ENCODE results near the gene UQCC2. TPM values are rescaled to one million over a fixed set of nuclear protein-coding genes. Genes with fewer than 3 reads are reported as not detected.
A peak's percentile ranks its signal among the peaks of the same experiment; 100 is the strongest.

The UQCC2 gene
- polyA plus RNA-seq (2013, experiment 1 of 2; ENCODE audit: insufficient read length): 97.8 TPM
- polyA plus RNA-seq (2013, experiment 2 of 2; ENCODE audit: insufficient read length): 80.9 TPM

- peak; percentile 96 for DNase-seq
These were observed at the start of gene UQCC2 for GRCh38 chr6:33711140-33712129. Gene UQCC2 (minus strand): TSS chr6:33711700. CDS start chr6:33711686, 14 bp downstream.

- DNase-seq: no peak
These were observed 48.6 kb upstream of the UQCC2 start for GRCh38 chr6:33759887-33760629.

DNA sequence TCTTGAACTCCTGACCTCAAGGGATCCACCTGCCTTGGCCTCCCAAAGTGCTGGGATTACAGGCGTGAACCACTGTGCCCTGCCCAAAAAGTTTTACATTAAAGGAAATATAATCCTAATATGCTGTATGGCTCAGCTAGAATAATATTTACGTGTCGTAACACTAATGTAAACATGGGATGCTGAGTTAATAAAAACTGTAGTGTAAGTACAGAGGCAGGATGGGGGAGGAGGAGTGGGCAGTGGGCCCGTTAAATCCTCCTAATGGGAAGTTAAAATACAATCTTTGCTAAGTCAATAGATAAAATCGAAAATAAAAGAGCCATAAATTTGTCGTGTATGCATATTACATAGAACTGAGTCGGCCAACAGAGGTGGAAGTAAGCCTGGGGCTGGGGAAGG lies 47.3 kb upstream of the UQCC2 start:
- DNase-seq: no peak

GRCh38 chr6:33757906-33758305 lies 46.4 kb upstream of the UQCC2 start:
- DNase-seq: no peak

- no peak for DNase-seq
These were observed 45.6 kb upstream of the UQCC2 start for GRCh38 chr6:33757113-33757512.

DNA sequence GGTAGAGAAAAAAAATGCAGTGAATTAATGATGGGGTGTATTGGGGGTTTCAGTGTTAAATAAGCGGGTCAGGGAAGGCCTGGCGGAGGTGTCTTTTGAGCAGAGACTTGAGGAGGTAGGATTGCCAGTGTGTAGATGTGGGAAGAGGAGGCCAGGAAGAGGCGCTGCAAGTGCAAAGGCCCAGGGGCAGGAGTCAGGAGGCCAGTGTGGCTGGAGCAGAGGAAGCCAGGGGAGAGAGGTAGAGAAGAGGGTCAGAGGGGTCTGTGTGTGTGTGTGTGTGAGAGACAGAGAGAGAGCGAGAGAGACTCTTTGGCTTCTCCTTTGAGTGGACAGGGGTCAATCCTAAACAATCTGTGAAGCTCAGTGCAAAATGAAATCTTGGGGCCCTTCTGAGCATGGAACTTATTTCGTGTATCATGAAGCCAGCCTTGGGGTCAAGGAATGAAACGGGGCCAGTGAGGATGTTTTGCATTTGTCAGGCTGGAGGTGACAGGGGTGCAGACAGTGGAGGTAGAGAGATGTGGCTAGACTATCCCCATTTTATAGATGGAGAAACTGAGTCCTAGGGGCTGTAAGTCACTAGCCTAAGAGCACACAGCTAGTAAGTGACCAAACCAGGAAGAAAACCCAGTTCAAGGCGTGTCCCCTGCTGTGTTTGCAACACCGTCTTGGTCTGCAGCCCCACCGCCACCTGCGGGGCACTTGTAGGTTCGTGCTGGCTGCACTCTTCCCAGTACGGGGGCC lies 44.9 kb upstream of the UQCC2 start:
- no peak for DNase-seq

GRCh38 chr6:33755070-33755869 lies 43.8 kb upstream of the UQCC2 start:
- DNase-seq: no peak

DNA sequence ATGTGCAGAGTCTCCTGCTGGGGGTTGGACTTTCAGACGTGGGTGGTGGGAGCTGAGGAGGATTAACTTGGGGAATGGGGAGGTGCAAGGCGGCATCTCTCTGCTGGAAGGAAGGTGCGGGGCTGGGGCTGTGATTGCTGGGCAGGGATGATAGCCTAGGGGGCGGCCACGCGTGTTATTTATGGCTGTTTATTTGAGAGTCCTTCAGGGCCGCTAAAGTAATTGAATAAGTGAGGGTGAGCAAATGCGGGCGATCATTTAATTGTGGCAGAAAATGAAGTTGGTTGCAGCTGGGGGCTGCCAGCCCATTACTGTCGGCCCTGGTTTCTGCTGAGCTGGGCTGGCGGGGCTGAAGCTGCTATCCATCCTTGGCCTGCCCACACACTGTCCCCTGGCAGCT lies 42.7 kb upstream of the UQCC2 start:
- no peak for DNase-seq

- no peak for DNase-seq
These were observed 41.1 kb upstream of the UQCC2 start for GRCh38 chr6:33752646-33753015.

DNA sequence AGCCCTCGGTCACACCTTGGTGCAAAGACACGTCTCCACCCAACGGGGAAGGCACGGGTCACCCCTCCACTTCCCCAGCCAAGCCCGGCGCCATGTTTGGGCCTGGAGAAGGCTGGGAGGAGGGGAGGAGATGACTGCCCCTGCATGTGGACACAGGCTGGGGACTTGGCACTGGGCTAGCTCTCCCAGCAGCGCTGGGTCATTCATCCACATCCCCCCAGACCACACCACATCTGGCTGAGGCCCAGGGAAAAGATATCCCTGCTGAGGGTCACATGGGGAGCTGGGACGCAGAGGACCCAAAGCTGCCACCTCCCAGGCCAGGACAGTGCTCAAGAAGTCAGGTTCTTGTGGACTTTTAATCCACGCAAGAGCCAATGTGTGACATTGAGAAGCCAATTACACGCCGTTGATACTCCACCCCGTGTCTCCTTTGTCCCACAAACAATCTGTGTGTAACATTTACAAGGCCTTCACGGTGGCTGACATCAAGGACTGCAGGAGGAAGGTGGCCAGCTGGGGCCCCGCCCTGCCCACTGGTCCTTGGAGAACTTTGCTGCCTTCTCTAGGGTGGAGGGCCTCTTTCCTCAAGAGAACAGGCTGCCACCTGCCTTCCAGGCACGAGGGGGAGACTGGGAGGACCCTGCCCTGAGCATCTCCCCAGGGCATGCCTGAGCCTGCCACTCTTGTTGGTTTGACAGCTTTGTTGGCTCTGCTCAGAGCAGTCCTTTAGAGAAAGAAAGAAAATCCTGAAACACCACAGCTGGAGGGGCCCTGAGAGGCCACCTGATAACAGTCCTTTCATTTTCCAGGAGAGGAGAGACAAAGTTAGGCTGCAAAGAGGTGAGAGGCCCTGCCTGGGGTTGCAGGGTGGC lies 40.5 kb upstream of the UQCC2 start:
- DNase-seq: no peak

GRCh38 chr6:33750244-33750991 lies 38.9 kb upstream of the UQCC2 start:
- no peak for DNase-seq

DNA sequence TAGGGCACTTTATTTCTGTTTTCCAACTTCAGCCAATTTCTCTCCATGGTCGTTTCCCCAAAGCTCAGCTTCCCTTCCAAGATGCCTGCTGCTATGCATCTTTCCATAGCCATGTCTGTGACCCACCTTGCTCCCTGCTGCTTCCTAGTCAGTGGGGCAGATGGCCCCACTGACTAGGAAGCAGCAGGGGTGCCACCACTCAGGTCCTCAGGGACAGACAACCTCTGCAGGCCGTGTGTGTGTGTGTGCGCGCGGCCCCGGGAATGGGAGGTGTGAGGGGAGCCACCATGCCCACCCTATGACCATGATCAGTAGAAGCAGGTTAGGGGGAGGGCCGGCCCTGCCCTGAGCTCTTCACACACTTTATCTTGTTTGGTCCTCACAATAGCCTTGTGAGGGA lies 37.9 kb upstream of the UQCC2 start:
- DNase-seq: no peak

GRCh38 chr6:33748841-33749240 lies 37.3 kb upstream of the UQCC2 start:
- no peak for DNase-seq

DNA sequence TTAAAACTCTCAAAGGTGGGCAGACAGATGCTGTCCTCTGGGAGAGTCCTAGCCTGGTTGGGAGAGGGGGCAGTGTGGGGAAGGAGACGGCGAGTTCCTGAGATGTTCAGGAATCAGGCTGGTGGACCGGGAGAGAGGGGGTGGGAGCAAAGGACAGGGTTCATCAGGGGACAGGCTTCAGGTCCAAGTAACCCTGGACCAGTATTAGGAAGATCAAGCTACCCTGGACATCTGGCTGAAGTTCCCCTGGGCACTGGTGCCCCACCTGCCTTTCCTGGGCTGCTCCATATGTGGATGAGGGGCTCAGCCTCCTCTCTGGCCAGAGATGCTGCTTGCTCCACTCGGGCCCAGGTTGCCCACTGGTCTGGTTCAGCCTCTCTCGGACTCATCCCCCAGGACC lies 36.3 kb upstream of the UQCC2 start:
- DNase-seq: no peak

GRCh38 chr6:33746651-33747100 lies 35.2 kb upstream of the UQCC2 start, which contains the start of gene IP6K3:
Gene IP6K3 (minus strand): TSS chr6:33746905. CDS start chr6:33735476, 11,429 bp downstream.
- DNase-seq: no peak

GRCh38 chr6:33746036-33746600 lies 34.6 kb upstream of the UQCC2 start:
- peak; percentile 61 for DNase-seq

DNA sequence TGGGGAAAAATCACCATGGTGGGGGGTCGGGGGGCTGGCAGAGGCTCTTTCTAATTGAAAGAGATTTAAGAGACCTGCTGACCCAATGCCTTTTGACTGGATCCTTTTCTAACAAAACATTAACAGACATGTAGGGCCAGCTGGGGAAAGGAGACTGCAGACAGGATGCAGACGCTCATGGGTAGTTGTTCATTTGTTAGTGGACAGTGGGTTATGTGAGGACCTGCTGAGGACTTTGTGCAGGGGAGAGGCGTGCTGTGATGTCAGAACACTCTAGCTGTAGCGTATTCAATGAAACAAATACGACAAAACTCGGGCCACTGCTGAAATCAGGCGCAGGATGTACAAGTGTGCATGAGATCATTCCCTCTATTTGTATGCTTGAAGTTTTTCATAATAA lies 34.0 kb upstream of the UQCC2 start:
- no peak for DNase-seq

DNA sequence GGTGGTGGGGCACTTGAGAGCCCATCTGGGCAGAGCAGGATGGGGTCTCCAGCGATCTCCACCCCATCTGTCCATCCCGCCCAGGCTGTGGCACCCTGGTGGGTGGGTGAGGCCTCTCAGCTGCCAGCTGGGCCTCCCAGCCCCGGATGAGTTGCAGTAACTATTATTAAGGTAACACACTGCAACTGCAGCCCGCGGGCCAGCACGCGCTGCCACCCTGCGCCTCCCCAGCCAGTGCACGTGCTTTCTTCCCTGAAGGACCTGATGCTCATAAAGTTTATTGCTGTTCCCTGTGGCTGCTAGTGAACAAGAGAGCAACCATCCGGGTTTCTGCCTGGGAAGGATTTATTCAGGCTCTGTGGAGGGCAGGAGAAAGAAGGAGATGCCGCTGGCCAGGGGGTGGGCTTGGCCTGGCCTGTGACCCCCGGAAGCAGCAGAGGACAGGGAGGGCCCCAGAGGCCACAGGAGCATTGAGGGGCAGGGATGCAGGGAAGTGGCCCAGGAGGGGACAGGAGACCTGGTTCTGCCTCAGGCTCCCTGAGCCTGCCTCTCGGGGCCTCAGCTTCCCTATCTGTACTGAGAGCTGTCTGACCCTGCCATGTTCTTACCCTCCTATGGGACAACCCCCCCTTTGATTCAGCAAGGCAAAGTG lies 33.5 kb upstream of the UQCC2 start:
- DNase-seq: no peak

All from fibroblast of skin of scalp (primary cell).